Measurements from ENCODE around the gene SYCP2L.
"Not testable (repeated sequence)": the region's sequence is repeated elsewhere in the genome, so short reads cannot be mapped to it uniquely, and the experiment has no call there.

DNA sequence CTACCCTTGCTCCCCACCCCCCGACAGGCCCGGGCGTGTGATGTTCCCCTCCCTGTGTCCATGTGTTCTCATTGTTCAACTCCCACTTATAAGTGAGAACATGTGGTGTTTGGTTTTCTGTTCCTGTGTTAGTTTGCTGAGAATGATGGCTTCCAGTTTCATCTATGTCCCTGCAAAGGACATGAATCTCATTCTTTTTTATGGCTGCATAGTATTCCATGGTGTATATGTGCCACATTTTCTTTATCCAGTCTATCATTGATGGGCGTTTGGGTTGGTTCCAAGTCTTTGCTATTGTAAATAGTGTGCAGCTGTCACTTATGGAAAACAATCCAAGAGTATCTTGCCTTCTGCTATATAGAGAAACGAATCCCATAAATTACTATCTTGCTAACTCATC is 116.4 kb downstream of the SYCP2L start:
- TF ChIP-seq POLR2A, POLR2AphosphoS5 (IDR thresholded peaks at IDR 0.05; ENCODE audit: low read depth, low read length): not testable (repeated sequence)

Data from GM12892 (cell line).